ENCODE data around the gene IL12A.

IL12A gene

GRCh38 chr3:159994182-159994581 lies 5.5 kb downstream of the IL12A start:
- Histone ChIP-seq H3K9me3 (no peaks in the 10 kb centered on the region), H3K4me1 (ENCODE audit: control insufficient read depth in 1 of 2, insufficient read depth in 1 of 2, low read depth in 1 of 2, low read length in 1 of 2) (peaks cover under 1 to 2% of the 10 kb centered on the region in 2 experiments), H3K36me3 (no peaks in the 10 kb centered on the region), H3K4me3 (ENCODE audit: low read depth in 1 of 2, low read length in 1 of 2) (no peak overlapping the region), H3K27me3 (peaks cover 14% of the 10 kb centered on the region), H3K27ac (no peak overlapping the region)
- no peak for TF ChIP-seq CTCF (IDR thresholded peaks at IDR 0.05)

DNA sequence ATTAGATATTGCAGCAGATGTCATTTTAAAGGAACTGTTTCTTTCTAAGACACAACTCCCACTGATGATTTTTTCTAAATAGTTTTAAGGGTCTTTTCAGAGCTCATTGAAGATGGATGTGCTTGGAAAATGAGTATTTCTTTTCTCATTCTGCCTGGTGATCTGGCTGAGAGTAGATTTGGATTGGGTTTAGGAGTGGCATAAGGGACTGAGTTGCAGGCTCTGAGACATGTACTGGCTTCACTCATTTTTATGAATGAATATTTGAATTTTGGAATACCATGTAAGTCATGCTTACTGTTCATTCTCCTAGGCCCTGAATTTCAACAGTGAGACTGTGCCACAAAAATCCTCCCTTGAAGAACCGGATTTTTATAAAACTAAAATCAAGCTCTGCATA lies 6.5 kb downstream of the IL12A start:
- Histone ChIP-seq H3K4me1 (ENCODE audit: control insufficient read depth in 1 of 2, insufficient read depth in 1 of 2, low read depth in 1 of 2, low read length in 1 of 2) (no peaks in the 10 kb centered on the region), H3K27me3 (peaks cover 5% of the 10 kb centered on the region), H3K4me3 (ENCODE audit: low read depth in 1 of 2, low read length in 1 of 2) (no peak overlapping the region), H3K9me3 (no peaks in the 10 kb centered on the region), H3K36me3 (no peaks in the 10 kb centered on the region), H3K27ac (no peak overlapping the region)
- no peak for TF ChIP-seq CTCF (IDR thresholded peaks at IDR 0.05)

GRCh38 chr3:159996018-159996417 lies 7.4 kb downstream of the IL12A start:
- Histone ChIP-seq H3K27me3 (no peaks in the 10 kb centered on the region), H3K9me3 (no peaks in the 10 kb centered on the region), H3K4me1 (ENCODE audit: control insufficient read depth in 1 of 2, insufficient read depth in 1 of 2, low read depth in 1 of 2, low read length in 1 of 2) (no peaks in the 10 kb centered on the region), H3K27ac (no peak overlapping the region), H3K36me3 (no peaks in the 10 kb centered on the region), H3K4me3 (ENCODE audit: low read depth in 1 of 2, low read length in 1 of 2) (no peak overlapping the region)
- no peak for TF ChIP-seq CTCF (IDR thresholded peaks at IDR 0.05)

- TF ChIP-seq CTCF (IDR thresholded peaks at IDR 0.05): no peak
- H3K4me3 ChIP-seq (ENCODE audit: low read depth in 1 of 2, low read length in 1 of 2): no peak overlapping the region
Measured at GRCh38 chr3:159996959-159997358, 8.3 kb downstream of the IL12A start.

DNA sequence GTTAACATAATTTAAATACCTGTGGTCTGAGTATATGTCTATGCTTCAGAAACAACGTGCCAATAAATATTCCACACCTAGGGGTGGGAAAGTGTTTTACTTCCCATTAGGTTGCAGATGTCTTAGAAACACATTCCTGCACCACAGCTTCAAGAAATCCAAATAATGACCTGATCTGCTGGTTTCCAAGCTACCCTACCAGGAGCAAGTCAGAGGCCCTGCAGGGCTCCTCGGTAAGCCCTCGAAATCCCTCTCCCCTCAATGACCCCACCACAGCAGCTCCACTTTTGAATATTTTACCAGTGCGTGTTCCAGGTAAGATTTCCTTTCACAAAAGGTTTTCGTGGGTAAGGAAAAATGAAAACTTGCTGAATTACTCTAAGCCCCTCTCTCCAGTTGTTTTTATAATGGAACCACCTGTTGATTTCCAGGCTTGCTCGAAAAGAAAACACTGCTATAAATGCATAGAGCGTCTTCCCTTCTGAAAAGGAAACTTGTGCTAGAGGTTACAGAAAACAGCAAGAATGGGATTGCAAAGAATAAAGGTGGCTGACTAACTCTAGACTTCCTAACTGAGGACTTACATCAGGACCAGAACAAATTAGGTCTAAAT lies 12.6 kb downstream of the IL12A start:
- no peaks in the 10 kb centered on the region for H3K27me3 ChIP-seq

More at GRCh38 chr3:159996959-159997358, 8.3 kb downstream of the IL12A start:
- no peaks in the 10 kb centered on the region for H3K27me3 ChIP-seq
- H3K9me3 ChIP-seq: no peaks in the 10 kb centered on the region
- no peaks in the 10 kb centered on the region for H3K4me1 ChIP-seq (ENCODE audit: control insufficient read depth in 1 of 2, insufficient read depth in 1 of 2, low read depth in 1 of 2, low read length in 1 of 2)
- H3K36me3 ChIP-seq: no peaks in the 10 kb centered on the region
- no peak overlapping the region for H3K27ac ChIP-seq

More for the DNA sequence above, 12.6 kb downstream of the IL12A start:
- Histone ChIP-seq H3K36me3 (no peaks in the 10 kb centered on the region), H3K9me3 (no peaks in the 10 kb centered on the region), H3K4me3 (ENCODE audit: low read depth in 1 of 2, low read length in 1 of 2) (no peak overlapping the region), H3K4me1 (ENCODE audit: control insufficient read depth in 1 of 2, insufficient read depth in 1 of 2, low read depth in 1 of 2, low read length in 1 of 2) (no peaks in the 10 kb centered on the region), H3K27ac (no peak overlapping the region)
- no peak for TF ChIP-seq CTCF (IDR thresholded peaks at IDR 0.05)

Measured in neutrophil (primary cell).